ENCODE results near the gene CALCOCO1.

CALCOCO1 gene

GRCh38 chr12:53749986-53750811, 22.9 kb upstream of the CALCOCO1 start:
- no peaks in the 10 kb centered on the region for H3K9me3 ChIP-seq (replicated peaks; ENCODE audit: insufficient read depth, low read length)
- no peaks in the 10 kb centered on the region for H3K4me1 ChIP-seq (ENCODE audit: low read length)
- H3F3A ChIP-seq (ENCODE audit: insufficient read depth, low read length) = no peaks in the 10 kb centered on the region; the same call in 1 of the 2 replicates
- TF ChIP-seq CTCF (IDR thresholded peaks at IDR 0.05; ENCODE audit: low read length) (no peak), EZH2phosphoT487 (IDR thresholded peaks at IDR 0.05; ENCODE audit: low read length) (no peak), EZH2 (optimal IDR thresholded peaks at IDR 0.05; ENCODE audit: low read depth, low read length) (no peak)
- H3K27ac ChIP-seq (ENCODE audit: low read length) = no peak overlapping the region
- no peaks in the 10 kb centered on the region for H3K79me2 ChIP-seq (ENCODE audit: low read length)
- DNase-seq = no peak
- H3K4me3 ChIP-seq (ENCODE audit: low read length) = no peak overlapping the region
- H3K9me2 ChIP-seq (replicated peaks; ENCODE audit: insufficient read depth, low read length) = no peaks in the 10 kb centered on the region
- no peaks in the 10 kb centered on the region for H4K20me1 ChIP-seq (ENCODE audit: insufficient read depth, low read length)
- no peaks in the 10 kb centered on the region for H3K36me3 ChIP-seq (replicated peaks; ENCODE audit: insufficient read depth, low read length)
- no peak overlapping the region for H3K4me2 ChIP-seq (ENCODE audit: low read depth, low read length)
- H3K9ac ChIP-seq (ENCODE audit: low read length) = no peak overlapping the region
- no peak overlapping the region for H2AFZ ChIP-seq (ENCODE audit: low read length)
- H3K27me3 ChIP-seq (replicated peaks; ENCODE audit: insufficient read depth, low read length) = peaks cover 95% of the 10 kb centered on the region

- no peak overlapping the region for H3K9ac ChIP-seq (ENCODE audit: low read length)
- H3K4me3 ChIP-seq (ENCODE audit: low read length) = no peak overlapping the region
- H3K27me3 ChIP-seq (replicated peaks; ENCODE audit: insufficient read depth, low read length) = peaks cover 90% of the 10 kb centered on the region
- TF ChIP-seq CTCF (IDR thresholded peaks at IDR 0.05; ENCODE audit: low read length) (no peak), EZH2 (optimal IDR thresholded peaks at IDR 0.05; ENCODE audit: low read depth, low read length) (no peak), EZH2phosphoT487 (IDR thresholded peaks at IDR 0.05; ENCODE audit: low read length) (no peak)
- no peak for DNase-seq
- no peaks in the 10 kb centered on the region for H3F3A ChIP-seq (ENCODE audit: insufficient read depth, low read length)
- no peak overlapping the region for H3K27ac ChIP-seq (ENCODE audit: low read length)
- no peak overlapping the region for H2AFZ ChIP-seq (ENCODE audit: low read length)
- H3K9me3 ChIP-seq (replicated peaks; ENCODE audit: insufficient read depth, low read length) = no peaks in the 10 kb centered on the region
- no peaks in the 10 kb centered on the region for H4K20me1 ChIP-seq (ENCODE audit: insufficient read depth, low read length)
- H3K9me2 ChIP-seq (replicated peaks; ENCODE audit: insufficient read depth, low read length) = no peaks in the 10 kb centered on the region
- H3K4me1 ChIP-seq (ENCODE audit: low read length) = no peaks in the 10 kb centered on the region
- no peaks in the 10 kb centered on the region for H3K36me3 ChIP-seq (replicated peaks; ENCODE audit: insufficient read depth, low read length)
- no peak overlapping the region for H3K4me2 ChIP-seq (ENCODE audit: low read depth, low read length)
- H3K79me2 ChIP-seq (ENCODE audit: low read length) = no peaks in the 10 kb centered on the region
Measured at GRCh38 chr12:53748072-53748840, 21.0 kb upstream of the CALCOCO1 start.

GRCh38 chr12:53747095-53747494, 19.8 kb upstream of the CALCOCO1 start:
- TF ChIP-seq EZH2 (optimal IDR thresholded peaks at IDR 0.05; ENCODE audit: low read depth, low read length) (no peak), CTCF (IDR thresholded peaks at IDR 0.05; ENCODE audit: low read length) (no peak), EZH2phosphoT487 (IDR thresholded peaks at IDR 0.05; ENCODE audit: low read length) (no peak)
- Histone ChIP-seq H3K9me2 (replicated peaks; ENCODE audit: insufficient read depth, low read length) (no peaks in the 10 kb centered on the region), H3K36me3 (replicated peaks; ENCODE audit: insufficient read depth, low read length) (no peaks in the 10 kb centered on the region), H4K20me1 (ENCODE audit: insufficient read depth, low read length) (no peaks in the 10 kb centered on the region), H3F3A (ENCODE audit: insufficient read depth, low read length) (no peaks in the 10 kb centered on the region), H3K9me3 (replicated peaks; ENCODE audit: insufficient read depth, low read length) (no peaks in the 10 kb centered on the region), H3K4me1 (ENCODE audit: low read length) (no peaks in the 10 kb centered on the region), H3K4me2 (ENCODE audit: low read depth, low read length) (peak overlapping the region; percentile 21; the same call in 1 of the 2 replicates), H3K79me2 (ENCODE audit: low read length) (no peaks in the 10 kb centered on the region), H3K27ac (ENCODE audit: low read length) (no peak overlapping the region), H3K4me3 (ENCODE audit: low read length) (no peak overlapping the region), H2AFZ (ENCODE audit: low read length) (no peak overlapping the region), H3K27me3 (replicated peaks; ENCODE audit: insufficient read depth, low read length) (peaks cover 78% of the 10 kb centered on the region), H3K9ac (ENCODE audit: low read length) (no peak overlapping the region)
- no peak for DNase-seq

All from MM.1S (cell line).